T47D (cell line): ENCODE measurements around the gene ZNF480.
"Not testable (repeated sequence)": the region's sequence is repeated elsewhere in the genome, so short reads cannot be mapped to it uniquely, and the experiment has no call there.

Experiments used
- DNase-seq, 2 experiments: peaks; one replicate each; pipeline versions ENCODE4 v3.0.0 to v3.0.0-alpha.2; 2011 to 2012; ENCODE audit warnings: low read depth in 1 of 2, low spot score in 1 of 2
- JUND ChIP-seq: IDR thresholded peaks from 2 replicates; pipeline ENCODE4 v1.6.1; 2012; ENCODE audit warnings: low read depth
- in situ Hi-C: cut with HindIII; loops from 2 replicates; pipeline ENCODE4 v1.10.0; 2016; ENCODE audit warnings: low sequenced_read_pairs, low pct_unique_long_range_greater_than_20kb

Gene ZNF480

DNA sequence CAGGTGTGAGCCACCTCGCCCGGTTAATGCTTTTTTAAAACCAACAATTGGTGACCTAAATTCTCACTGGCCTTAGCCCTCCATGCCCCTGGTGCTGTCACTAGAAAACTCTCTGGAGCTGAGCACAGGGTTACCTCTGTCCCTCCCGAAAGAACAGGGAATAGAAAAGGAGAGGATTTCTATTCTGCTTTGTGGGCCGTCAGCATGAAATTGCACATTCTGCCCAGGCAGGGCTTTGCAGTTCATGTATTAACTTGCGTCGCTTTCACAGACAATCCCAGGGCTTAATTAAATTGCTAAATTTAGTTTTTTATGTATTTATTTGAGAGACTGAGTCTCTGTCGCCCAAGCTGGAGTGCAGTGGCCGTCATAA, 583 bp upstream of the ZNF480 start:
- no peak for DNase-seq
- no peak for TF ChIP-seq JUND
- in situ Hi-C loops, result no loop called here

DNA sequence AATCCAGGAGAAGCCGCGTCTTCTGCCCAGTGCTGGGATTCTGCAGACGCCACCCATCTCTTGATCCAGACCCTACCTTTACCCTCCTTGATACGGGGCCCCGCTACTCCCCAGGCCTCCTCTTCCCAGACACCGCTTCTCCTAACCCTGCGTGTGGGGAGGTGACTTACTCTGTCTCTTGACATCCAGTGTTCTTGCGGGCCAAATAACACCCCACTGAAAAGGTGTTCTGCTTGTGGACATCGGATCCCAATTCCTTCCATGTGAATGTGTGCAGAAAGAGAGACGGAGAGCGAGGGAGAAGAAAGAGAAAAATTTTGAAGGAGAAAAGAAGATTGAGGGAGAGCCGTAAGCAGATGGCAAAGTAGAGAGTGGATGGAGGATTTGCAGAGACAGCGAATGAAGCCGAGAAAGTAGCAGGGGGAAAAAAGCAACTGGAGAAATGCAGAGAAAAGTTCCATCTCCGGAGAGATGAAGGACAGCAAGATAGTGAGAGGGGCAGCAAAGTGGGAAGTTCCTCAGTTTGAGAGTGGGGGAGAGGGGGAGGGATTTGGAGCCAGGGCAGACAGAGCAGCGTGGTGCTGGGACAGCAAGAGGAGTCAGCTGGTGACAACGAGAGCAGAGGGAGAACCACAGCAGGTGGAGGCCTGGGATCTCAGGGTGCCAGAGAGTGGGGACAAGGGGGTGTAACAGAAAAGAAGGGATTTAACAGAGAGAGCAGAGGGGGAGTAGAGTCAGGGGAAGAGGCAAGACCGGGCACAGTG, 814 bp downstream of the ZNF480 start:
- in situ Hi-C loops, result no loop called here
- DNase-seq, result no peak

DNA sequence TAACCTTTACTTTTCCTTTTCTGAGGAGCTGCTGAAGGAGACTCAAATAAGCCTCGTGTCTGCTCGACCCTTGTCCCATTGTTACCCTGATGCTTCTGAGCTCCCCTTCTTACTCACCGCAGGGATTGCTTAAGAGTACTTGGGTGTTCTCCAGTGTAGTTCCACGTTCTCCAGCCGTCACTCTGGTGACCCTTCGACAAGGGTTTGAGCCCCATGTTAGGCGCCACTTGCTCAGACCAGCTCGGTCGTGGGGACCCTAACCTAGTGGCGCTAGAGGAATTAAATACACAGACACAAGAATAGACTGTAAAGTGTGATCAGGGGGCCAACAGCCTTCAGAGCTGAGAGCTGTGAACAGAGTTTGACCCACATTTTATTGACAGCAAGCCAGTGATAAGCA, 10.3 kb downstream of the ZNF480 start:
- in situ Hi-C loops, result no loop called here
- DNase-seq, result peak in 1 of 2 experiments; percentile 16
- no peak for TF ChIP-seq JUND

More for the DNA sequence above, 814 bp downstream of the ZNF480 start:
- no peak for TF ChIP-seq JUND

DNA sequence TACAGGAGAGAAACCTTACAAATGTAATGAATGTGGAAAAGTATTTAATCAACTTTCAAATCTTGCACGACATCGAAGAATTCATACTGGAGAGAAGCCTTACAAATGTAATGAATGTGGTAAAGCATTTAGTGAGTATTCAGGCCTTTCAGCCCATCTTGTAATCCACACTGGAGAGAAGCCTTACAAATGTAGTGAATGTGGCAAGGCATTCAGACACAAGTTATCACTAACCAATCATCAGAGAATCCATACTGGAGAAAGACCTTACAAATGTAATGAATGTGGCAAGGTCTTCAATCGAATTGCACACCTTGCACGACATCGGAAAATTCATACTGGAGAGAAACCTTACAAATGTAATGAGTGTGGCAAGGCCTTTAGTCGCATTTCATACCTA, 25.5 kb downstream of the ZNF480 start:
- no peak for TF ChIP-seq JUND
- in situ Hi-C loops, result no loop called here
- DNase-seq, result no peak

DNA sequence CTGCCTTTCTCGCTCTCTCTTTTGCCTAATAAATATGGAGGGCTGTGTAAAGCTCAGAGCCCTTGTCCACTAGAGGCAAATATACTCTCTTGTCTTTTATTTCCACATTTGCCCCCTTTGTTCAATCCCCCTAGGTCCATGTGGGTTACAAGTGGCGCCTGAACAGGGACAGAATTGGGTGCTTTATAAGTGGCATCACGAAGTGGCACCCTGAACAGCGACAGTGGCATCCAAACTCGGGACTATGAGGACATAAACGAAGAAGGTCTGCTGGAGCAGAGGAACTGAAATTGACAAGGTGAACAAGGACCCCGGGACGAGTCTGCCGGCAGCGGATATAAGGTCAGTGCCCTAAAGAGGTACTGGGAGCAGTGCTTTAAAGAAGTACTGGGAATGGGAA, 34.8 kb downstream of the ZNF480 start:
- no peak for TF ChIP-seq JUND
- no peak for DNase-seq
- in situ Hi-C loops, result no loop called here

DNA sequence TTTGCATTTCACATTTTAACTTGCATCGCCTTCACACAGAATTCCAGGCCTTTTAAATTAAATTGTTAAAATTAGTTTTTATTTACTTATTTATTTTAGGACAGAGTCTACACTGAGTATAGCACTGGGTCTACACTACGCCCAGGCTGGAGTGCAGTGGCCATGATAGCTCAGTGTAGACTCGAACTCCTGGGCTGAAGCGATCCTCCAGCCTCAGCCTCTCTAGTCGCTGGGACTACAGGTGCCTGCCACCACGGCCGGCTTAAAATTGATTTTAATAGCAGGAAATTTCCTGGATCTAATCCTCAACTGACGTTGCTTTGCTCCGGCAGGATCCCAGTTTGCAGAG, 38.8 kb downstream of the ZNF480 start:
- in situ Hi-C loops, result no loop called here
- no peak for TF ChIP-seq JUND
- DNase-seq, result no peak

DNA sequence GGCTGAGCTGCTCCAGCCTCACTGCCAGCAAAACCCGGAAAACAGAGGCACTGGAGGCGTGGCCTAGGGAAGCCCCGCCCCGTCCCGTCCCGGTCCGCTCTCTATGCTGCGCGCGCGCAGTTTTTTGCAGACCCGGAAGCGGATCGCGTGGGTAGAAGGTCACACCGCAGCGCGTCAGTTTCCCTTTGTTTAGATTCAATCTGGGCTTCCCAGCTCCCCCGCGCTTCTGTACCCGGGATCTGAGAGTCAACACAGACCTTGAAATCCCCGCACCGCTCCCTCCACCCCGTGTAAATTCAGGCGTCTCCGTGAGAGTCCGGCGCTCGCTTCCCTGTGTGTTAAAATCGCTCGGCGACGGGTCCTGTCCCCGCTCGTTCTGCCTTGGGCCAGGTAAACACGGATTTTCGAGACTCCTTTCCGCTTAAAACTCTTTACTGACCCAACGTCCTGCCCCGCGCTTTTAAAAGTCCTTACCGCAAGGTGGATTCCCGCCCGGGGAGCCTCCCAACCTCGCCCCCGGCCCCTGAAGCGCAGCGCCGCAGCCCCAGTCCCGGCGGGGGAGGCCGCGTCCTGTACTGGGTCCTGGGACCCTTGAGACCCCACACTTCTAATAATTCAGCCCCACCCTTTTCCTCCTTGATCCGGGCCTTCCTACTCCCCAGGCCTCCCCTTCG, 39.3 kb downstream of the ZNF480 start, which contains the start of gene ZNF610:
TSS of gene ZNF610 (plus strand) at position 127 of the 674 bp plus-strand sequence. CDS start 12,930 bp downstream, outside the sequence.
- DNase-seq, result peak; percentile 49 to 91
- TF ChIP-seq JUND, result no peak

DNA sequence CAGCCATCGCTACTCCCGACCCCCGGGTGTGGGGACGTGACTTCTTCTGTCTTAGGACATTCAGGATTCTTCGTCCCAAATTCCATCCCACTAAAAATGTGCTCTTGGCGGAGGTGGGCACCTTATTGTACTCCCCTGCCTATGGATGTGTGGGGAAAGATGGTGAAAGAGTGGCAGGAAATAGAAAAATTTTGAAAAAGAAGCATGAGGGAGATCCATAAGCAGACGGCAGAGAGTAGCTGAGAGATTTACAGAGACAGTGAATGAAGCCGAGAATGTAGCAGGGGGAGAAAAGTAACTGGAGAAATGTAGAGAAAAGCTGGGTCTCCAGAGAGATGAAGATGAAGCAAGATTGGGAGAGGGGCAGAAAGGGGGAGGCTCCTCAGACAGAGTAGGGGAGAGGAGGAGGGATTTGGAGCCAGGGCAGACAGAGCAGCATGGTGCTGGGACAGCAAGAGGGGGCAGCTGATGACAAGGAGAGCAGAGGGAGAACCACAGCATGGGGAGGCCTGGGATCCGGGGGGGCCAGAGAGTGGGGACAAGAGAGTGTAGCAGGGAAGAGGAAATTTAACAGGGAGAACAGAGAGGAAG, 39.9 kb downstream of the ZNF480 start:
- no peak for DNase-seq
- in situ Hi-C loops, result no loop called here
- TF ChIP-seq JUND, result no peak

More for the DNA sequence above, 39.3 kb downstream of the ZNF480 start, which contains the start of gene ZNF610:
- in situ Hi-C loops, result no loop called here

DNA sequence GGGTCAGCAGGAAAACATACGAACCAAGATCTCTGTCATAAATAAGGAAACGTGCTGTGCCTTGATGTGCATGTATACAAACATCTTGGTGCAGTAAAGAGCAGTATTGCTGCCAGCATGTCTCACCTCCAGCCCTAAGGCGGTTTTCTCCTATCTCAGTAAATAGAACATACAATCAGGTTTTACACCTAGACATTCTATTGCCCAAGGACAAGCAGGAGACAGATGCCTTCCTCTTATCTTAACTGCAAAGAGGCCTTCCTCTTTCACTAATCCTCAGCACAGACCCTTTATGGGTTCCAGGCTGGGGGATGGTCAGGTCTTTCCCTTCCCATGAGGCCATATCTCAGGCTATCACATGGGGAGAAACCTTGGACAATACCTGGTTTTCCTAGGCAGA, 42.1 kb downstream of the ZNF480 start:
- DNase-seq, in situ Hi-C loops: not testable (repeated sequence)

DNA sequence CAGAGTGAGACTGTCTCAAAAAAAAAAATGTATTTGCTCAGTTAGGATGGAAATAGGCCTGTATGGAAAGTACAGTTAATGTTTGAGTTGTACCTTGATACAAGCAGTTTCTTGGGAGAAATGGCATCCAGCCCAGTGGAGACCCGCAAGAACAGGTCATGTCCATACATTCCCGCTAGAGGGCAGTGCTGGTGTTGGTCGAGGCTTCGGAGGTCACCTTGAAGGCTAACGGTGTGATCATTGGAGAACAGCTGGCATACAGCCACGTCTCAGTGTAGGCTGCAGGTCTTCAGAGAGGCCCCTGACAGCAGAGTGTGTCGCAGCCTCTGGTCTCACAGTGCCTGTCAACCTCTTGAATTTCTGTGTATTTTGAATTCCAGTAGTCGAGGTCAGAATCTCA, 46.6 kb downstream of the ZNF480 start:
- DNase-seq, result peak; percentile 35 to 72
- in situ Hi-C loops, result no loop called here
- no peak for TF ChIP-seq JUND

DNA sequence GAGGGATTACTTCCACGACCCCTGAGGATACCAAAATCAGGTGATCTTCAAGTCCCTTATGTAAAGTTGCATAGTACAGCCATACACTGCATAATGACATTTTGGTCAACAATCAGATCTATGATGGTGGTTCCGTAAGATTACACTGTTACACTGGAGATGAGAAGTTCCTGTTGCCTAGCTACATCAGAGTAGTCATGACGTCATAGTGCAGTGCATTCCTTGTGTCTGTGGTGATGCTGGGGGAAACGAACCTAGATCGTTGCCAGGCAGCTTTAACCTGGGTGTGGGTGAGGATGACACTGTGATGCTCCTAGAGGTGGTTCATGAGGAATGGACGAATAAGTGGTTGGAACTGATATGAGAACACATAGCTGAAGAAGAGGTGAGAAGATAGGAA, 48.2 kb downstream of the ZNF480 start:
- TF ChIP-seq JUND, result no peak
- no peak for DNase-seq
- in situ Hi-C loops, result no loop called here

DNA sequence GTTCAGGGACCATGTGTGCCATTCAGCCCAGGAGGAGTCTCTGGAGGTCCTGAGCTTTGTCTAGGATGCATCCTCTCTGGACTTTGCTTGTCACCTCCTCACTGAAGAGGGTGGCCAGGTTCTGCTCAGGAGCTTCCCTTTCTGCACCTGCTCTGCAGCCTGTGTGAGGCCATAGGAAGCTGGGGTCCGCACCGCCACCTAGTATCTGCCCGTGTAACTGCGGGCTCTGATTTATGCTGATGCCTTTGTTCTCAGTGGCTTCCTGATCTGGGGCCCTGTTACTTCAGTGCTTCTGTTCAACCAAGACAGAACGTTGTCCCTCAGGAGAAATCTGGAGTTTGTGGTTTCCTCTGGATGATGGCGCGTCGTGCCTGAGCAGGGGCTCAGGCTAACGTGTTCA, 54.5 kb downstream of the ZNF480 start:
- DNase-seq, result peak in 1 of 2 experiments; percentile 17
- in situ Hi-C loops, result no loop called here
- no peak for TF ChIP-seq JUND

DNA sequence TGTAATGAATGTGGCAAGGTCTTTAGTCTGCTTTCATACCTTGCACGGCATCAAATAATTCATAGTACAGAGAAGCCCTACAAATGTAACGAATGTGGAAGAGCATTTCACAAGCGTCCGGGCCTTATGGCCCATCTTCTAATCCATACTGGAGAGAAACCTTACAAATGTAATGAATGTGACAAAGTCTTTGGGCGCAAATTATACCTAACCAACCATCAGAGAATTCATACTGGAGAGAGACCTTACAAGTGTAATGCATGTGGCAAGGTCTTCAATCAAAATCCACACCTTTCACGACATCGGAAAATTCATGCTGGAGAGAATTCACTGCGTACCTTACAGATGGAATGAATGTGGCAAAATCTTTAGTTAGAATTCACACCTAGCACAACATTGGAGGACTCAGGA, 69.5 kb downstream of the ZNF480 start:
- no peak for DNase-seq
- TF ChIP-seq JUND, result no peak
- in situ Hi-C loops, result no loop called here
